Peyer's patch (tissue), 4 donors: ENCODE data around the gene MRPL42.
"Not testable (repeated sequence)": the region's sequence is repeated elsewhere in the genome, so short reads cannot be mapped to it uniquely, and the experiment has no call there.

Source experiments
- POLR2A ChIP-seq, 2 donors: fragments of 450-650 bp; IDR thresholded peaks; one replicate each; pipeline ENCODE4 v1.5.1; 2017; ENCODE audit warnings: antibody characterized with exemption in 2 of 2, mild to moderate bottlenecking in 2 of 2, moderate library complexity in 2 of 2
- TF ChIP-seq, protein P1 (sequence below), 6 experiments: fragments of 450-650 bp in 4 of 6; fragments of 200-600 bp in 2 of 6; sonication (generic) in 1 of 6; IDR thresholded peaks; one replicate each; pipeline ENCODE4 v1.5.1; 2017 to 2019; ENCODE audit warnings: antibody characterized with exemption in 6 of 6, mild to moderate bottlenecking in 3 of 6, moderate library complexity in 1 of 6

DNA sequence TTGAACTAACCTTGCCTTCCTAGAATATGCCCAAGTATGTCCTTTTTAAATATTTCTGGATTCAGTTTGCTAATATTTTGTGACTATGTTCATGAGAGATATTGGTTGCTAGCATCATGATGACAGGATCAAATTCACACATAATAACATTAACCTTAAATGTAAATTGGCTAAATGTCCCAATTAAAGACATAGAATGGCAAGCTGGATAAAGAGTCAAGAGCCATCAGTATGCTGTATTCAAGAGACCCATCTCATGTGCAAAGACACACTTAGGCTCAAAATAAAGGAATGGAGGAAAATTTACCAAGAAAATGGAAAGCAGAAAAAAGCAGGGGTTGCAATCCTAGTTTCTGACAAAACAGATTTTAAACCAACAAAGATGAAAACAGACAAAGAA, 90.6 kb downstream of the MRPL42 start:
- TF ChIP-seq, protein P1, sequence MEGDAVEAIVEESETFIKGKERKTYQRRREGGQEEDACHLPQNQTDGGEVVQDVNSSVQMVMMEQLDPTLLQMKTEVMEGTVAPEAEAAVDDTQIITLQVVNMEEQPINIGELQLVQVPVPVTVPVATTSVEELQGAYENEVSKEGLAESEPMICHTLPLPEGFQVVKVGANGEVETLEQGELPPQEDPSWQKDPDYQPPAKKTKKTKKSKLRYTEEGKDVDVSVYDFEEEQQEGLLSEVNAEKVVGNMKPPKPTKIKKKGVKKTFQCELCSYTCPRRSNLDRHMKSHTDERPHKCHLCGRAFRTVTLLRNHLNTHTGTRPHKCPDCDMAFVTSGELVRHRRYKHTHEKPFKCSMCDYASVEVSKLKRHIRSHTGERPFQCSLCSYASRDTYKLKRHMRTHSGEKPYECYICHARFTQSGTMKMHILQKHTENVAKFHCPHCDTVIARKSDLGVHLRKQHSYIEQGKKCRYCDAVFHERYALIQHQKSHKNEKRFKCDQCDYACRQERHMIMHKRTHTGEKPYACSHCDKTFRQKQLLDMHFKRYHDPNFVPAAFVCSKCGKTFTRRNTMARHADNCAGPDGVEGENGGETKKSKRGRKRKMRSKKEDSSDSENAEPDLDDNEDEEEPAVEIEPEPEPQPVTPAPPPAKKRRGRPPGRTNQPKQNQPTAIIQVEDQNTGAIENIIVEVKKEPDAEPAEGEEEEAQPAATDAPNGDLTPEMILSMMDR (IDR thresholded peaks at IDR 0.05), result not testable (repeated sequence)
- TF ChIP-seq POLR2A (IDR thresholded peaks at IDR 0.05), result not testable (repeated sequence)
